ENCODE results near the gene BMPR2. TPM values are rescaled to one million over a fixed set of nuclear protein-coding genes. Genes with fewer than 3 reads are reported as not detected.

Gene BMPR2
- total RNA-seq: 17.5 and 19.4 TPM in 2 replicates
- long read RNA-seq: 0 reads

DNA sequence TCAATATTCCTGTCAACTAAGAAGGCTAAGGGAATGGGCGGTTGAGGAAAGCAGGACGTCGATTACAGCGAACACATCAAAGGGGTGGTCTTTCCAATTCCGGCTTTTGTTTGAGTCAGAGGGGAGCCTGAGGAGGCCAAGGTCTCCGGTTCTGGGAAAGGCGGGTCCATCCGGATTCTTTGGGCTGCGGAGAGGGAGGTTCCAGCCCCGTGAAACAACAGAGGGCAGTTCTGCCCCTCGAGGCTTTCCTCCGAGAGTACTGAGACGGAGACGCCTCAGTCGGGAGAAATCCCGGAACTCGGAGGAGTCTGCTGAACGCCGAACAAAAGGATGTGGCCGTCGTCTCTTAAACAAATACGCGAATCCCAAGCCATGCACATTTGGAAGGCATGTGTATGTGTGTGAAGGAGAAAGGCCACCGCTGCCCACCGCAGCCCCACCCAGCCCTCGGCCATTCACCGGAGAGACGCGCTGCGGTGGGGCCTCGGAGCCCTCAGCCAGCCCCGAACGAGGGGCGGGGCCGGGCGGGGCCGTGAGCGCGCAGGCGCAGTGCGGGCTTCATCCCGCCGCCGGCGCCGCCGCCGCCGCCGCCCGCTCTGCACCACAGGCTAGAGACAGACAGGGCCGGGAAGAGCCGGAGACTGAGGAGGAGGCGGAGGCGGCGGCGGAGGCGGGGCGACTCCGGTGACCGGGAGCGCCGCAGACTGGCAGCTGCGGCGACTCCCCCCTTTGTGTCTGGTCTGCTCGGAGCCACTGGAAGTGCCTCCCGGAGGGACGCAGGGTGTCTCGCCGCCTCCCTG is at the start of gene BMPR2:
BMPR2 (plus strand) TSS at position 719 of the 800 bp plus-strand sequence. CDS start 1,148 bp downstream, outside the sequence.
- H3K9me3 Mint-ChIP-seq: no peaks in the 10 kb centered on the region
- no peaks in the 10 kb centered on the region for H3K27me3 Mint-ChIP-seq (ENCODE audit: low read depth)
- TF ChIP-seq, protein P1, sequence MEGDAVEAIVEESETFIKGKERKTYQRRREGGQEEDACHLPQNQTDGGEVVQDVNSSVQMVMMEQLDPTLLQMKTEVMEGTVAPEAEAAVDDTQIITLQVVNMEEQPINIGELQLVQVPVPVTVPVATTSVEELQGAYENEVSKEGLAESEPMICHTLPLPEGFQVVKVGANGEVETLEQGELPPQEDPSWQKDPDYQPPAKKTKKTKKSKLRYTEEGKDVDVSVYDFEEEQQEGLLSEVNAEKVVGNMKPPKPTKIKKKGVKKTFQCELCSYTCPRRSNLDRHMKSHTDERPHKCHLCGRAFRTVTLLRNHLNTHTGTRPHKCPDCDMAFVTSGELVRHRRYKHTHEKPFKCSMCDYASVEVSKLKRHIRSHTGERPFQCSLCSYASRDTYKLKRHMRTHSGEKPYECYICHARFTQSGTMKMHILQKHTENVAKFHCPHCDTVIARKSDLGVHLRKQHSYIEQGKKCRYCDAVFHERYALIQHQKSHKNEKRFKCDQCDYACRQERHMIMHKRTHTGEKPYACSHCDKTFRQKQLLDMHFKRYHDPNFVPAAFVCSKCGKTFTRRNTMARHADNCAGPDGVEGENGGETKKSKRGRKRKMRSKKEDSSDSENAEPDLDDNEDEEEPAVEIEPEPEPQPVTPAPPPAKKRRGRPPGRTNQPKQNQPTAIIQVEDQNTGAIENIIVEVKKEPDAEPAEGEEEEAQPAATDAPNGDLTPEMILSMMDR (conservative IDR thresholded peaks at IDR 0.05): no peak
- no peaks in the 10 kb centered on the region for H3K36me3 Mint-ChIP-seq (ENCODE audit: low read depth)
- H3K27ac Mint-ChIP-seq (ENCODE audit: unreplicated experiment): peak within 1 kb of the TSS; percentile 99
- H3K4me1 Mint-ChIP-seq: peaks cover 40% of the 10 kb centered on the region
- peak within 1 kb of the TSS; percentile 100 for H3K4me3 Mint-ChIP-seq
- peak; percentile 82 for DNase-seq (ENCODE audit: low read depth, low spot score)

DNA sequence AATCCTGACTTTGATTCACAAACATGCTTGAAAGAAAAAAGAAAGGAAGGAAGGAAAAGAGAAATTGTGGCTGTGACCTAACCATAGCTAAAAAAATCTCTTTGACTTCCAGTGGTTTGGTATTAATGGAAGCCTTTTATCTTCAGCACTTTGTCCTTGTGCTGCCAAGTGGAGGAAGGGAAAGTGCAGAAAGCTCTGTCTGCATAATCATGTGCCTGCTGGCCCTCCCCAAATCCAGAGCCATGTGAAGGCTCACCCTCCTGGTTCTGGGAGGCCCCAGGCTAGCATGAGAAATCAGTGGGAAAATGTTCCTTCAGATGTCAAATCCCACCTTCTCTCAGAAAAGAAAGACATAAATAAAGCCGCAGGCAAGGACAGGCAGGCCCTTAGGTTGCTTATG is 48.3 kb upstream of the BMPR2 start:
- Mint-ChIP-seq H3K27ac (ENCODE audit: unreplicated experiment) (peak overlapping the region; percentile 29), H3K4me3 (no peak overlapping the region), H3K4me1 (peaks cover 7% of the 10 kb centered on the region), H3K9me3 (no peaks in the 10 kb centered on the region), H3K27me3 (ENCODE audit: low read depth) (no peaks in the 10 kb centered on the region), H3K36me3 (ENCODE audit: low read depth) (peaks cover 2% of the 10 kb centered on the region)
- TF ChIP-seq, protein P1 (conservative IDR thresholded peaks at IDR 0.05): no peak
- DNase-seq (ENCODE audit: low read depth, low spot score): no peak

DNA sequence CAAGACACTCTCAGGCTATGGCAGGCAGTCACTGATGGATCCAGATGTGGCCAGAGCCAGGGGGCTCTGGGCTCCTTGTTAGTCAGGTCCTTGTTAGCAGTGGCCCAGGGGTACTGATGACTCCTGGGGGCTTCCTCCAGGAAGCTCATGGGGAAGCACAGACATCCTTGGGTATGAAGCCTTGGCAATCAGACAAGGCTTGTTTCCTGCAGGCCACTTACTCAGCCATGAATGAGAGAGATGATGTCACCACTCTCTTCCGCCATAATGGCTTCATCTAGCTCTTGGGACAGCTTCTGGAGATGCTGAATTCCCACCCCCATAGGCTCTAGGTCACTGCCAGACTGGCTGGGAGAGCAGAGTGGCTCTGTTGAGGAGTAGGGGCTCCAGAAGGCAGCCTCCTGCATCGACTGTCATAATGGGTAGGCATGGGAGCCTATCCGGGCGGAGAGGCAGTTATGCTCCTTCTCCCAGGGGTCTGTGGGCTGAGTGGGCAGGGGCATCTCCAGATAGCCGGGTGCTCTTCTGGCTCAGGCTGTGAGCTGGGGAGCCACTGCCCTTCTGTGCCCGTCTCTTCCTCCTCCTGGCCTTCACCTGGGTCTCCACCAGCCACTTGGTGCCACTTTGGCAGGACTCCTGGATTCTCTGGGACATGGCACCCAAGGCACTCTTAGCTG is 40.2 kb upstream of the BMPR2 start:
- H3K4me1 Mint-ChIP-seq: no peaks in the 10 kb centered on the region
- no peaks in the 10 kb centered on the region for H3K36me3 Mint-ChIP-seq (ENCODE audit: low read depth)
- H3K4me3 Mint-ChIP-seq: no peak overlapping the region

DNA sequence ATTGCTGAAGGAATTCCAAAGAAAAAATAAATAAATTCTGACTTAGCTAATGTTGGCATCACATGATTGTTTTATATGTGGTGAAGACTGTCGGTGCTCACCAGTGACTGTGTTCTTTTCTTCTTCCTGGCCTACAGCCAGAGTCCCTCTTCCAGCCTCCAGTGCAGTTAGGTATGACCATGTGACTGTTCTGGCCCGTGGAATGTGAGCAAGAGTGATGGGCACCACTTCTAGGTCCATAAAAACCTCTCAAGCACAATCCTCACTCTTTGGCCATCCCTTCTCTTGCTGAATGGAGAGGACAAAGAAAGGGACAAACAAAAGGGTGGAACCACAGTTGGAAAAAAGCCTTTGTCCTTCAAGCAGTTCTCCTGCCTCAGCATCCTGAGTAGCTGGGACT is 39.0 kb upstream of the BMPR2 start:
- Mint-ChIP-seq H3K27ac (ENCODE audit: unreplicated experiment) (no peak overlapping the region), H3K9me3 (no peaks in the 10 kb centered on the region), H3K27me3 (ENCODE audit: low read depth) (no peaks in the 10 kb centered on the region), H3K4me1 (no peaks in the 10 kb centered on the region), H3K36me3 (ENCODE audit: low read depth) (no peaks in the 10 kb centered on the region), H3K4me3 (no peak overlapping the region)
- TF ChIP-seq, protein P1 (conservative IDR thresholded peaks at IDR 0.05): no peak
- no peak for DNase-seq (ENCODE audit: low read depth, low spot score)

More for the DNA sequence above, 40.2 kb upstream of the BMPR2 start:
- Mint-ChIP-seq H3K27ac (ENCODE audit: unreplicated experiment) (no peak overlapping the region), H3K27me3 (ENCODE audit: low read depth) (no peaks in the 10 kb centered on the region), H3K9me3 (no peaks in the 10 kb centered on the region)
- no peak for DNase-seq (ENCODE audit: low read depth, low spot score)
- TF ChIP-seq, protein P1 (conservative IDR thresholded peaks at IDR 0.05): no peak

DNA sequence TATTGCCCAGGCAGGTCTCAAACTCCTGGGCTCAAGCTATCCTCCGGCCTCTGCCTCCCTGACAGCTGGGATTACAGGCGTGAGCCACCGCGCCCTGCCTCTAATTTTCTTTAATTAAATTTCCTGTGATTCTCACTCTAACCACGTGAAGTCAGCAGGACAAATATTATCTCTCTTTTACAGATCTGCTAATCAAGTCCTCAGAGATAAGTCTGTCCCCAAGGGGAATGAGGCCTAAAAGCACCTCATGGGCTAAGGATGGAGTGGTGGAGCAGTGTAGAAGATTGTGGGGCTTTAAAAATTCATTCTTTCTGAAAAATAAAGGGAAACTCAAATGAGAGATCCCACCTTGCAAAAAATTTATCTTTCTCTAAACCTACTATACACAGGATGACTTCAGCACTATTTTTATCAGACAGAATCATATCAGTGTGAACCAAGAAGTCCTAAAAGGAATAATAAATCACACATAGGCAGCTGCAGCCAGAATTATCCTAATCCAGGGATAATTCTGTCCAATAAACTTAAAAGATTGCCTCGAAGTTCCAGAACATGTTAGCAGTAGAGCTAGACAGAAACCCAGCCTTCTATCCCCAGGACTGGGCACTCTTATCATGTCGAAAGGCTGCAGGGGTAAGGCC is 38.3 kb upstream of the BMPR2 start:
- no peaks in the 10 kb centered on the region for H3K27me3 Mint-ChIP-seq (ENCODE audit: low read depth)
- DNase-seq (ENCODE audit: low read depth, low spot score): no peak
- TF ChIP-seq, protein P1 (conservative IDR thresholded peaks at IDR 0.05): no peak
- no peak overlapping the region for H3K27ac Mint-ChIP-seq (ENCODE audit: unreplicated experiment)
- H3K4me3 Mint-ChIP-seq: no peak overlapping the region
- H3K36me3 Mint-ChIP-seq (ENCODE audit: low read depth): no peaks in the 10 kb centered on the region
- no peaks in the 10 kb centered on the region for H3K4me1 Mint-ChIP-seq
- no peaks in the 10 kb centered on the region for H3K9me3 Mint-ChIP-seq

All from neural crest cell (in vitro differentiated cells).